ENCODE measurements around the gene MPZL3.

GRCh38 chr11:118186346-118187107, 65.6 kb downstream of the MPZL3 start:
- no peak for TF ChIP-seq EZH2 (IDR thresholded peaks at IDR 0.05; ENCODE audit: insufficient read depth, low read length)
- TF ChIP-seq CTCF (IDR thresholded peaks at IDR 0.05; ENCODE audit: insufficient read depth, low read depth, low read length): no peak

Data from astrocyte (in vitro differentiated cells and primary cell).